SJCRH30 (cell line): ENCODE measurements around the gene FAM50A. TPM values are rescaled to one million over a fixed set of nuclear protein-coding genes. Genes with fewer than 3 reads are reported as not detected.

Experiments
- DNase-seq, 2 experiments: peaks; one replicate each; pipeline ENCODE4 v3.0.0-alpha.2; 2015 to 2020
- H3K27ac ChIP-seq: fragments of 250-450 bp; sonication (Bioruptor Pico); 2 replicates; pipeline ENCODE4 v1.5.1; 2020; ENCODE audit warnings: mild to moderate bottlenecking, moderate library complexity
- H3K27me3 ChIP-seq: fragments of 250-450 bp; sonication (Bioruptor Pico); 2 replicates; pipeline ENCODE4 v1.5.1; 2020; ENCODE audit warnings: mild to moderate bottlenecking, moderate library complexity
- H3K36me3 ChIP-seq: fragments of 250-450 bp; sonication (Bioruptor Pico); 2 replicates; pipeline ENCODE4 v1.5.1; 2020; ENCODE audit warnings: mild to moderate bottlenecking, moderate library complexity
- H3K4me1 ChIP-seq: fragments of 250-450 bp; sonication (Bioruptor Pico); 2 replicates; pipeline ENCODE4 v1.5.1; 2020; ENCODE audit warnings: mild to moderate bottlenecking, moderate library complexity
- H3K4me3 ChIP-seq: fragments of 250-450 bp; sonication (Bioruptor Pico); 2 replicates; pipeline ENCODE4 v1.5.1; 2020; ENCODE audit warnings: mild to moderate bottlenecking, moderate library complexity
- H3K9me3 ChIP-seq: fragments of 250-450 bp; sonication (Bioruptor Pico); replicated peaks from 2 replicates; pipeline ENCODE4 v1.5.1; 2020; ENCODE audit warnings: mild to moderate bottlenecking, moderate library complexity
- total RNA-seq: library from RNA; depleted of rRNA; stranded (reverse); fragments of >200 nt; shearing (Covaris generic); gene quantifications from 2 replicates; pipeline ENCODE4 v1.2.3, GENCODE V29; 2014

The FAM50A gene
- total RNA-seq, 1 experiment from 2014 or later, result 48.7 TPM

DNA sequence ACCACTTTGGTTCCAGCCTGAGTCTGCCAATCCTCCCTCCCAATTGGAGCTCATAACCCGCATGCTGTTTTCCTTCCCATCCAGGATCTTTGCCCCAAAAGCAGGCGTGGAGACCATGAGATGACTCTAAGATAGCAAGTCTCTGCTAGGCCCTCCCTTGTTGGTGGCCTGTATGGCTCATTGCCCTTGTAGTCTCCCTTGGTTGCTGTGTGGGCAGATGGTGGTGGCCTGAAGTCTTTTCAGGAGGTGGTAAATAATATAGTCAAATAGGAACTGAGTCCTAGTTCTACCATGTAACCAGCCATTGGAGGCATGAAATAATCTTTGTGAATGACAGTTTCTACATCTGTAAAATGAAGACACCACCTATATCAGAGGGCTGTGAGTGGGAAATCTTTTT, 14.2 kb upstream of the FAM50A start:
- Histone ChIP-seq H3K4me3 (no peak overlapping the region), H3K27ac (no peak overlapping the region), H3K9me3 (no peaks in the 10 kb centered on the region), H3K27me3 (no peaks in the 10 kb centered on the region), H3K4me1 (no peaks in the 10 kb centered on the region), H3K36me3 (0 out of 2 replicates have a peak, but pooled peaks cover under 1% of the 10 kb centered on the region)
- no peak for DNase-seq

DNA sequence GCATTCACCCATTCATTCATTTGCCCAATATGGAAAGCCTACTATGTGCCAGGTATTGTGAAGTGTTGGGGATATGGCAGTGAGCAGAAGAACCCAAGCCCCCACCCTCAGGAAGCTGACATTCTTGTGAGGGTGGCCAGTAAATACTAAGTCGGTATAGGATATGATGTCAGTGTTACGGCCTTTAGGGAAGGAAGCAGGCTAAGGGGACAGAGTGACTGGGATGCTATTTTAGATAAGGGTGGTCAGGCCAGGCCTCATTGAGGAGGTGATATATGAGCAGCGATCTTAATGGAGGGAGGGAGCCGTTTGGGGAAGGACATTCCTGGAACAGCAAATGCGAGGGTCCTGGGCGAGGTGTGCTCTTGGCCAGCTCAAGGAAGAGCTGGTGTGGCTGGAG, 13.5 kb upstream of the FAM50A start:
- Histone ChIP-seq H3K27ac (no peak overlapping the region), H3K9me3 (no peaks in the 10 kb centered on the region), H3K27me3 (no peaks in the 10 kb centered on the region), H3K4me3 (no peak overlapping the region), H3K36me3 (0 out of 2 replicates have a peak, but pooled peaks cover 2% of the 10 kb centered on the region), H3K4me1 (no peaks in the 10 kb centered on the region)
- no peak for DNase-seq

DNA sequence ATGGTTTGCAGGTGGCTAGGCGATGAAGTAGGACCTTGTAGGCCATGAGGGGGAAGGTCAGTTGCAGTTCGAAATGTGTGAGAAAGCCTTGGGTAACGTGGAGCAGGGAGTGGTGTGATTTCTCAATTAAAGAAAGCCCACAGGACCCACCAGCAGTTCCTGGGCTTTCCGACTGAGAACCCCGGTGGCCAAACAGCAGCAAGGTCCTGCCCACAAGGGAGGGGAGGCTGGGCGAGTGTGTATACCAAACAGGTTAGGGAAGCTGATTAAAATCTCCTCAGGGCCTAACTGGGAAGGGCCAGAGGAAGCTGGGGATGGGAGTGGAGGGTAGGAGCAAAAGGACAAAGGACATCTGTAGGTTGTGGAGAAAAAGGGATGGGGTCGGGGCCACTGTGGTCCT, 13.0 kb upstream of the FAM50A start:
- no peaks in the 10 kb centered on the region for H3K27me3 ChIP-seq

DNA sequence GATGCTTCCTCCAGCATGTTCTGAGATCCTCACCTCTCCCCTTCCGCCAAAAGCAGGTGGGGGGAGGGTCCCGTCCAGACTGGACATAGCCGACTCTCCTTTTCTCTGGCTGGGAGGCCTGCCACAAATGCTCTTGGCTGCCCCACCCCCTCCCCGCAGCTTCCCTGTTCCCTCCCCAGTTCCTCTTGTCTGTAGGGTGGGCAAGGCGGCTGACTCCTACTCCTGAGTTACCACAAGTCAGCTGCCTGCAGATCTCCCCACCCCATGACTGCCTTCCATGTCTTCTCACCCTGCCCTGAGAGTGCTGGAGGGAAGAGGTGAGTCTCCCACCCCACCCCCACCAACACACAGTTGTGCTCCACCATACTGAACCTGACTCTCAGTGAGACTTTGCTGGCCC, 12.6 kb upstream of the FAM50A start:
- Histone ChIP-seq H3K36me3 (0 out of 2 replicates have a peak, but pooled peaks cover 2% of the 10 kb centered on the region), H3K27me3 (no peaks in the 10 kb centered on the region), H3K4me1 (no peaks in the 10 kb centered on the region), H3K4me3 (no peak overlapping the region), H3K9me3 (no peaks in the 10 kb centered on the region), H3K27ac (no peak overlapping the region)
- no peak for DNase-seq

More for the DNA sequence above, 13.0 kb upstream of the FAM50A start:
- Histone ChIP-seq H3K27ac (no peak overlapping the region), H3K9me3 (no peaks in the 10 kb centered on the region), H3K4me1 (no peaks in the 10 kb centered on the region), H3K36me3 (0 out of 2 replicates have a peak, but pooled peaks cover 2% of the 10 kb centered on the region), H3K4me3 (no peak overlapping the region)
- DNase-seq, result no peak

DNA sequence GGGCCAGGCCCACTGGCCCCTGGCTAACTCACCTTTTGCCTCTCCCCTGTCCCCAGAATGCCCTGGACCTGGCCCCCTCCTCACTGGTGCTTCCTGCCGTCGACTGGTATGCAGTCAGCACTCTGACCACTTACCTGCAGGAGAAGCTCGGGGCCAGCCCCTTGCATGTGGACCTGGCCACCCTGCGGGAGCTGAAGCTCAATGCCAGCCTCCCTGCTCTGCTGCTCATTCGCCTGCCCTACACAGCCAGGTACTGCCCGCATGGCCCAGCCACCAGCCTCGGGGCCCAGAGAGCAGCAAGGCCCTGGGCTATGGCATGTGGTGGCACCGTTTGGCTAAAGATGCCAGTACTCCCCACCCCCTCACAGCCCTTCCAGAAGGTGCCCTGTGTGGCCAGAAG, 11.7 kb upstream of the FAM50A start:
- no peak for DNase-seq
- 0 out of 2 replicates have a peak, but pooled peaks cover 2% of the 10 kb centered on the region for H3K36me3 ChIP-seq
- H3K27ac ChIP-seq, result no peak overlapping the region
- H3K4me1 ChIP-seq, result no peaks in the 10 kb centered on the region
- H3K9me3 ChIP-seq, result no peaks in the 10 kb centered on the region
- no peak overlapping the region for H3K4me3 ChIP-seq
- no peaks in the 10 kb centered on the region for H3K27me3 ChIP-seq

DNA sequence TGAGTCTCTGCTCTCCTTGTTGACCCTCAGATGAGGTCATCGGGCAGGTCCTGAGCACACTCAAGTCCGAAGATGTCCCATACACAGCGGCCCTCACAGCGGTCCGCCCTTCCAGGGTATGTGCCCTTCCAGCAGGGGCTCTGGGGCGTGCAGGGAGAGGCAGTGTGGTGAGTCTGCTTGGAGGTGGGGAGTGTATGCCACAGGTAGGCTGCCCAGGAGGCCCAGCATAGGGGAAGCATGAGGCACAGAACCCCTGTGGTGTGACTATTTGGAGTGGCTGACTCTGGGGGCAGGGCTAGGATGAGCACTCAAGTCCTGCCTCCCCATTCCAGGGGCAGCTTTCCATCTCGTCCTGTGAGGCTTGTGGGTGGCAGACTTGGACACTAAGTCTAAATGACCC, 10.3 kb upstream of the FAM50A start:
- Histone ChIP-seq H3K4me3 (no peak overlapping the region), H3K27me3 (no peaks in the 10 kb centered on the region), H3K27ac (no peak overlapping the region), H3K4me1 (no peaks in the 10 kb centered on the region), H3K36me3 (0 out of 2 replicates have a peak, but pooled peaks cover 2% of the 10 kb centered on the region), H3K9me3 (no peaks in the 10 kb centered on the region)
- no peak for DNase-seq

DNA sequence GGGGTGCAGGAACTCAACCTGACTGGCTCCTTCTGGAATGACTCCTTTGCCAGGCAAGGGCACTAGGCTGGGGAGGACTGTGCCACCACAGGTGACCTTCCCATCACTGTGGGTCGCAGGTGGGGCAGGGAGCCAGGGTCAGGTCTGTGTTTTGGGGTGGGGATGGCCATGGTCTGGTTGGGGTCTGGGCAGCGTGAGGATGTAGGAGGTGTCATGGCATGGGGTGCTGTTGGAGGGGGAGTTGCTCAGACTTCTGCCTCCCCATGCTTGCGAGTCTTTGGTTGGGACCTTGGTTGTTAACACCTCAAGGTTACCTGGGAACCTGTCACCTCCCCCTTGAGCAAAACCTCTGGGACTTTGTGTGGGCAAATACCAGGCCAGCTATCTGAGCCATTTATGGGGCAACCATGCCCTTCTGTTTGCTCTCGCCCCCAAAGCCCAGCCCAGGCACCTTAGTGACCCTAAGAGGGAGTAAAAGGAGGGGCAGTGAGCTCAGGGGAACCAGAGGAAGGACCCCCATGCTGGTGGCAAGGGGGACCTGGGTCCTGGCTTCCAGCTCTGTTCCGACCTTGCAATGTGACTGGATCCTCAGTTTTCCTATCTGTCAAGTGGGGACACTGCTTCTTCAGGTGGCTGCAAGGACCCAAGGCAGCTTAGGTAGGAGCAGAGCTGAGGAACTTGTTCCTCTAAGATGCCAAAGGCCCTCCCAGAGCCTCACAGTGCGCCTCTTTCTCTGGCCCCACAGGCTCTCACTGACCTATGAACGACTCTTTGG, 9.4 kb upstream of the FAM50A start:
- Histone ChIP-seq H3K4me3 (no peak overlapping the region), H3K4me1 (no peaks in the 10 kb centered on the region), H3K36me3 (0 out of 2 replicates have a peak, but pooled peaks cover 2% of the 10 kb centered on the region), H3K27me3 (no peaks in the 10 kb centered on the region), H3K27ac (no peak overlapping the region), H3K9me3 (no peaks in the 10 kb centered on the region)
- DNase-seq, result no peak

DNA sequence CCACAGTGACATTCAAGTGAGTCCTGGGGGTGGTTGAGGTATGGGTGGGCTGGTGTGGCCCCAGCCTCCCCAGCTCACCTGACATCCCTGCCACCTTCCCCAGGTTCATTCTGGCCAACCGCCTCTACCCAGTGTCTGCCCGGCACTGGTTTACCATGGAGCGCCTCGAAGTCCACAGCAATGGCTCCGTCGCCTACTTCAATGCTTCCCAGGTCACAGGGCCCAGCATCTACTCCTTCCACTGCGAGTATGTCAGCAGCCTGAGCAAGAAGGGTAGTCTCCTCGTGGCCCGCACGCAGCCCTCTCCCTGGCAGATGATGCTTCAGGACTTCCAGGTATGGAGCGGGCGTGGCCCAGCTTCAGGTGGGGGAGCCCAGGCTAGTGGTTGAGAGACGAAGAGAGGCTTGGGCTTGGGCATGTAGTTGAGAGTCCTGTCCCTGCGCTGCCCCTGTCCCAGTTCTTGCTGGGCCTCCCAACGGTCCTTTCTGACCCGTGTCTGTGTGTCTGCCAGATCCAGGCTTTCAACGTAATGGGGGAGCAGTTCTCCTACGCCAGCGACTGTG, 8.7 kb upstream of the FAM50A start:
- DNase-seq, result no peak
- H3K27me3 ChIP-seq, result no peaks in the 10 kb centered on the region
- no peak overlapping the region for H3K27ac ChIP-seq
- H3K4me3 ChIP-seq, result no peak overlapping the region
- H3K36me3 ChIP-seq, result 0 out of 2 replicates have a peak, but pooled peaks cover 2% of the 10 kb centered on the region
- no peaks in the 10 kb centered on the region for H3K4me1 ChIP-seq
- no peaks in the 10 kb centered on the region for H3K9me3 ChIP-seq

DNA sequence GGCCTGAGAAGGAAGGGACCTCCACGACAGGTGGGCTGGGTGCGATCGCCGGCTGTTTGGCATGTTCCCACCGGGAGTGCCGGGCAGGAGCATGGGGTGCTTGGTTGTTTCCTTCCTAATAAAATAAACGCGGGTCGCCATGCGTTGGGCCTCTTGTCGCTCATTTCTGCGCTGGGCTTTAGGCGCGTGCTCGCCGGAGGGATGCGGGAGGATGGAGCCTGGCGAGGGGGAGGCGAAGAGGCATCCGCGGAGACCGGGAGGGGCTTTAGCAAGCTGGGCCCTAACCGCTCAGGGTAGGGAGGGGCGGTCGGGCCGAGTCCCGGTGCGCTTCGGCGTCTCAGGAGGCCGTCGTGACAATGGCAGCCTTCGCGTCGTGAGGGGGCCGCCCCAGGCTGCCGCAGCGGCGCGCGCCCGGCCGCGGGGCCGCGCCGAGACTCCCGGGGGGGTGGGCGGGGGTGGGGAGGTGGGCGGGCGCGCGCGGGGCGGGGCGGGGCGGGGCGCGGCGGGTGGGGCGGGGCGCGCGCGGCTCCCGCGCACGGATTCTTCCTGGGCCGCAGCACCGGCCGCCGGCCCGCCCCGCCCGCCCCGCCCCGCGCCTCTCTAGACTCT, 7.5 kb upstream of the FAM50A start:
- H3K4me3 ChIP-seq, result peak overlapping the region; percentile 95
- peak overlapping the region; percentile 33; the same call in 1 of the 2 replicates for H3K27ac ChIP-seq
- H3K4me1 ChIP-seq, result no peaks in the 10 kb centered on the region
- H3K9me3 ChIP-seq, result no peaks in the 10 kb centered on the region
- 0 out of 2 replicates have a peak, but pooled peaks cover 2% of the 10 kb centered on the region for H3K36me3 ChIP-seq
- H3K27me3 ChIP-seq, result no peaks in the 10 kb centered on the region
- DNase-seq, result peak; percentile 17 to 44

DNA sequence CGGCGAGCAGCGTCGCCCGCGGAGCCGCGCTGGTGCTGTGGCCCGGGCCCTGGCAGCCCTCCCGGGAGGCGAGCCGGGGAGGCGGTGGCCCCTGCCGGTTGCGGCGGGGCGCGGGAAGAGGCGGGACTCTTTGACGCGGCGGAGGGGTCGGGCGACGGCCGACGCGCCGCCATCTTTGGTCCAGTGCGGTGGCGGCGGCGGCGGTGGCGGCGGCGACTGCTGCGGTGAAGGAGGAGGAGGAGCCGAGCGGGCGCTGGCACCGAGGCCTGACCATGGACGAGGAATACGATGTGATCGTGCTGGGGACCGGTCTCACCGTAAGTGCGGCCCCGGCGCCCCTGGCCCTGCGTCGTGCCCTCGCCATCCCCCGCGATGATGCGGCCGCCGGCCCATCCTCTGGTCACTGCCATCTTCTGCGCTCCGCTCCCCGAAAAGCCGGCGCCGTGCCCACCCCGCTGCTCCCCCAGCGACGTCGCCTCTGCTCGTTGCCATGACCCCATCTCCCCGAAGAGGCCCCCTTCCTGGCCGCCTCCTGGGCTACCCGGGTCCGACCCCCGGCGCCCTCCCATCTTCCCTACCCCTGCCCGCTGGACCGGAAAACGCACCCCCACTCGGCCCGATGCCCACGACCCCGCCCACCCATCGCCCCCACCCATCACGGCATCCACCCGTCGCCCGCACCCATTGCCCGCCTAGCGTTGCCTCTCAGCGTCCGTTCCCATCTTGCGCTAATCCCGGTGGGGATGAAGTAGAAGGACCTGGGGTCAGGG, 6.8 kb upstream of the FAM50A start, which contains the start of gene GDI1:
GDI1 (plus strand) TSS at position 172 of the 770 bp plus-strand sequence; CDS start at position 273, 101 bp downstream.
- Histone ChIP-seq H3K27me3 (no peaks in the 10 kb centered on the region), H3K4me3 (peak within 1 kb of the TSS; percentile 95), H3K4me1 (no peaks in the 10 kb centered on the region), H3K36me3 (0 out of 2 replicates have a peak, but pooled peaks cover 2% of the 10 kb centered on the region), H3K9me3 (no peaks in the 10 kb centered on the region), H3K27ac (peak within 1 kb of the TSS; percentile 33; the same call in 1 of the 2 replicates)
- peak; percentile 57 to 62 for DNase-seq

DNA sequence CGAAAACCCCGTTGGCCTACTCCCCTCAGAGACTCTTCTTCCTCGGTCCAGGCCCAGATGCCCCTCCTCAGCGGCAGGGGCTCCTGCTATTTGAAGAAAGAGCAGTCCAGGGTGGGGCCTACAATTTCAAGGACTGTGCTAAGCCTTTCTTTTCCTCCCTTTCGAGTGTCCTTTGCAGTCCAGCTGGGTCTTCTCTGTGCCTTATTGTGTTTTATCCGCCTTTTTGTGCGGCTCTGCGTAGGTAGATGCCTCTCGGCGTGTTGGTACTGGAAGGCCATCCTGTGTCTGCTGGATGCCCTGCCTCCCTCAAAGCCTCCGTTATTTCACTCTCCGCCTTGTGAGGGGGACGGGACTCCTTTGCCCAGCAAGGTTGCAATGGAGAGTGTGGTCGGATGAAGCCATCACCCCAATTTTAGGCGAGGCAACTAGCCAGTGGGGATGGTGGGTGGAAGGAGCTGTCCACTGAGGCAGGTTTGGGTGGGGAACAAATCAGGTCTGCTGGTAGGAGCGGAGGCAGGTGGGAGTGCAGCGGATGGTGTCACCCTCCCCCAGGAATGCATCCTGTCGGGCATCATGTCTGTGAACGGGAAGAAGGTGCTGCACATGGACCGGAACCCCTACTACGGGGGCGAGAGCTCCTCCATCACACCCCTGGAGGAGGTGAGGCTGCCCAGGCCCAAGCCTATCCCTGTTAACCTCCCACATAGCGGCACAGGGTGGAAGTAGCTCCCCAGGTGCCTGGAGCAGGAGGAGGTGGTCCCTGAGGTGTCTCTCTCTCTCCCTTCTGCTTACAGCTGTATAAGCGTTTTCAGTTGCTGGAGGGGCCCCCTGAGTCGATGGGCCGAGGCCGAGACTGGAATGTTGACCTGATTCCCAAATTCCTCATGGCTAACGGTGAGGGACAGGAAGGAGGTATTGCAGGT, 5.7 kb upstream of the FAM50A start:
- no peaks in the 10 kb centered on the region for H3K4me1 ChIP-seq
- no peak overlapping the region for H3K27ac ChIP-seq
- no peak for DNase-seq
- no peaks in the 10 kb centered on the region for H3K9me3 ChIP-seq
- H3K36me3 ChIP-seq, result 0 out of 2 replicates have a peak, but pooled peaks cover 5% of the 10 kb centered on the region
- H3K4me3 ChIP-seq, result peak overlapping the region; percentile 95
- no peaks in the 10 kb centered on the region for H3K27me3 ChIP-seq

DNA sequence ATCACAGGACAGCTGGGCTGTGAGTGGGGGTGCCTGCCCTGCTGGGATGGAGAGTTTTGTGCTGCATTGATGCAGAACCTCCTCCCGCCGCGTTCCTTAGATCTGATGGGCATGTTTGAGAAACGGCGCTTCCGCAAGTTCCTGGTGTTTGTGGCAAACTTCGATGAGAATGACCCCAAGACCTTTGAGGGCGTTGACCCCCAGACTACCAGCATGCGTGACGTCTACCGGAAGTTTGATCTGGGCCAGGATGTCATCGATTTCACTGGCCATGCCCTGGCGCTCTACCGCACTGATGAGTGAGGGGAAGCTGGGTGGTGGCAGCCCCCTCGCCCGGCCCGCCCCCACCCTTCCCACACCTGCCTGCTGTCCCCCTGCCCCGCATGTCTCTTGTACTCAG, 4.1 kb upstream of the FAM50A start:
- H3K4me1 ChIP-seq, result no peaks in the 10 kb centered on the region
- H3K27me3 ChIP-seq, result no peaks in the 10 kb centered on the region
- no peaks in the 10 kb centered on the region for H3K9me3 ChIP-seq
- H3K36me3 ChIP-seq, result 0 out of 2 replicates have a peak, but pooled peaks cover 3% of the 10 kb centered on the region
- no peak overlapping the region for H3K4me3 ChIP-seq
- no peak overlapping the region for H3K27ac ChIP-seq
- no peak for DNase-seq

DNA sequence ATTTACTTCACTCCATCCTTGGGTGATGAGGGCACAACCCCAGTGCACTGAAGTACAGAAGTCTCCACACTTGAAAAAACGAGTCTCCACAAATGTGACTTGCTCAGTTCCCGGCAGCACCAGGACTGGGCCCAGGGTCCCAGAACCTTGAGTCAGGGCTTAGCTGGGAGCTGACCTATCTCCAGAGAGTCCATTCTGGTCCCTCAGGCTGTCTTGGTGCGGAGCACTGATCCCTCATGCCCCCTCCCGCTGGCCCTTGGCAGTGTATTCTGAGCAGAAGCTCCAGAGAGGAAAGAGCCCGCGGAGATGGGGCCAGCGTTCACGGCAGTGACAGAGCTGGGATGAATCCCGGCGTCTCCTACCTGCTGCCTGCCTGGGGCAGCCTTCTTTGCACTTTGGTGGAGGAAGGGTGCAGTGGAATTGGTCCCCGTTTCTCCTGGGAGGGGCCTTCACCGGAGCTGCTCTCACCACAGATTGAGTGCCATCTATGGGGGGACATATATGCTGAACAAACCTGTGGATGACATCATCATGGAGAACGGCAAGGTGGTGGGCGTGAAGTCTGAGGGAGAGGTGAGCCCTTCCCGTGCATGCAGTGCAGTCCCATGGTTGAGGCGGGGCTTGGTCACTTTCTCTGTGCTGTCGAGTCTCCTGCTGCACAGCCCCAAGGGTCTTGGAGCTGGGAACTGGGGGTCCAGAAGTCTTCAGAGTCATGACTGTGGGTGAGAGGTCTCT, 3.2 kb upstream of the FAM50A start:
- no peak overlapping the region for H3K27ac ChIP-seq
- H3K4me3 ChIP-seq, result no peak overlapping the region
- DNase-seq, result no peak
- H3K36me3 ChIP-seq, result 0 out of 2 replicates have a peak, but pooled peaks cover 3% of the 10 kb centered on the region
- no peaks in the 10 kb centered on the region for H3K4me1 ChIP-seq
- no peaks in the 10 kb centered on the region for H3K27me3 ChIP-seq
- H3K9me3 ChIP-seq, result no peaks in the 10 kb centered on the region
